H1 (cell line): ENCODE results near the gene TCF20. TPM values are rescaled to one million over a fixed set of nuclear protein-coding genes. Genes with fewer than 3 reads are reported as not detected.

Source experiments
- FOSL1 ChIP-seq: IDR thresholded peaks from 2 replicates; pipeline ENCODE4 v1.6.1; 2011; ENCODE audit warnings: mild to moderate bottlenecking, low read depth, low read length, moderate library complexity; ENCODE audit not compliant: insufficient read depth
- polyA plus RNA-seq, 7 experiments: library from polyadenylated mRNA; depleted of rRNA in 3 of 7; stranded (reverse) in 5 of 7; unstranded in 2 of 7; fragments of >200 nt in 5 of 7; fragments of 200-250 nt in 2 of 7; gene quantifications; 1 replicate in 5 of 7; 2 replicates in 1 of 7; 4 replicates in 1 of 7; pipeline versions ENCODE4 v1.2.1 to v1.2.3, GENCODE V29; 2011 to 2013; ENCODE audit warnings: missing spikeins in 2 of 7, mixed read lengths in 2 of 7
- total RNA-seq: library from RNA; stranded (reverse); fragmentation: NEBNext Ultra II Directional; extraction: Animal tissue kit (Norgen Biotek cat#: 25700); gene quantifications from 2 replicates; pipeline ENCODE4 v1.2.1, GENCODE V29; 2021

Gene TCF20
- total and polyA plus RNA-seq, 2 of the 8 experiments (the other 6 are each of a cell fraction or from before 2014, with no cell fraction given) = 22.0 to 79.8 TPM

GRCh38 chr22:42287174-42287890 lies 16.9 kb upstream of the TCF20 start (continued):
- TF ChIP-seq FOSL1 = no peak
